Fibroblast of mammary gland (primary cell): ENCODE measurements around the gene ARHGAP15.

Source experiments
- DNase-seq: peaks from one replicate; pipeline ENCODE4 v3.0.0-alpha.2; 2010; ENCODE audit warnings: low read depth
- H3K4me3 ChIP-seq: 2 replicates; pipeline ENCODE4 v1.5.1; 2011; ENCODE audit warnings: low read depth, mild to moderate bottlenecking, low read length, moderate library complexity; ENCODE audit not compliant: control insufficient read depth
- CTCF ChIP-seq: conservative IDR thresholded peaks from 2 replicates; pipeline ENCODE4 v1.5.1; 2011; ENCODE audit warnings: low read depth, low read length, inconsistent platforms; ENCODE audit not compliant: control insufficient read depth, insufficient read depth

ARHGAP15 gene

GRCh38 chr2:143796051-143796450 is 666.8 kb downstream of the ARHGAP15 start:
- no peak for TF ChIP-seq CTCF
- no peak for DNase-seq
- H3K4me3 ChIP-seq, result no peak overlapping the region

GRCh38 chr2:143801561-143801960 is 672.3 kb downstream of the ARHGAP15 start:
- no peak overlapping the region for H3K4me3 ChIP-seq
- TF ChIP-seq CTCF, result no peak
- DNase-seq, result no peak

- TF ChIP-seq CTCF, result no peak
- no peak overlapping the region for H3K4me3 ChIP-seq
- peak; percentile 25 for DNase-seq
Observed at GRCh38 chr2:143802242-143802641, 673.0 kb downstream of the ARHGAP15 start.

- no peak for DNase-seq
- TF ChIP-seq CTCF, result no peak
- no peak overlapping the region for H3K4me3 ChIP-seq
Observed at GRCh38 chr2:143802871-143803650, 673.8 kb downstream of the ARHGAP15 start.

- no peak for DNase-seq
- no peak overlapping the region for H3K4me3 ChIP-seq
- TF ChIP-seq CTCF, result no peak
Observed at GRCh38 chr2:143803936-143804335, 674.7 kb downstream of the ARHGAP15 start.

DNA sequence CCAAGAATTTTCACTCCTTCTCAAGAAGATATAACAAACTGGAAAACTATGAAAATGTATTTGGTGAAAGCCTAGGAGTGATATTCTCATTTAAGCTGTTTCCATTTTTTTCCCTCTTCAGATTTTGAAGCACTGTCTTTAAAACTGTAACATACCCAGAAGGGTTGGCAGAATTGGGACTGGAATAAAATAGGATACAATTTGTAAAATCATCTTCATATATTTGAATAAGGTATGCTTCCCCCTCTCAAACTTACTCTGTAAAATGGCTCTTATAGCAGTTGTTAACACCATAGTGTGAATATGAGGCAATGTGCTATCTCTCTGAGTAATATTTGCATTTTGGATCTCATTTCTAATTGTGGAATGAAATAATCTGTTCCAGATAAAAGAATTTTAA is 676.4 kb downstream of the ARHGAP15 start:
- TF ChIP-seq CTCF, result no peak
- H3K4me3 ChIP-seq, result no peak overlapping the region
- DNase-seq, result no peak

GRCh38 chr2:143807192-143807591 is 678.0 kb downstream of the ARHGAP15 start:
- DNase-seq, result no peak
- H3K4me3 ChIP-seq, result no peak overlapping the region
- TF ChIP-seq CTCF, result no peak
